SK-N-SH (cell line): Measurements from ENCODE around the gene POLD4. TPM values are rescaled to one million over a fixed set of nuclear protein-coding genes. Genes with fewer than 3 reads are reported as not detected.

ENCODE experiments used
- CTCF ChIA-PET: fragments of 300-600, 350-600 bp; formaldehyde crosslinking; extraction: SDS; loops from one replicate; lab custom pipeline; 2021; lab: Yijun Ruan, JAX
- POLR2A ChIA-PET: fragments of 350-600 bp; sonication (Branson Sonifier 250); formaldehyde crosslinking; extraction: SDS; loops from one replicate; lab custom pipeline; 2020; ENCODE audit warnings: antibody characterized with exemption, inconsistent platforms; lab: Yijun Ruan, JAX
- DNase-seq: peaks from one replicate; pipeline ENCODE4 v3.0.0; 2012
- H2AFZ ChIP-seq: fragments of 200-600 bp; sonication (generic); 2 replicates; pipeline ENCODE4 v1.8.1; 2016; ENCODE audit warnings: antibody characterized with exemption, mild to moderate bottlenecking, low read depth
- H3F3A ChIP-seq: fragments of 200-600 bp; sonication (generic); replicated peaks from 2 replicates; pipeline ENCODE3; 2016; ENCODE audit warnings: antibody characterized with exemption, mild to moderate bottlenecking; ENCODE audit not compliant: insufficient read depth
- H3K27ac ChIP-seq, 2 experiments: fragments of 200-500 bp in 1 of 2; fragments of 200-600 bp in 1 of 2; sonication (Bioruptor generic) in 1 of 2; sonication (generic), shearing (Covaris generic) in 1 of 2; 2 replicates each; pipeline versions ENCODE4 v1.5.1 to v1.6.1; 2014 to 2016; ENCODE audit warnings: low read depth in 2 of 2, inconsistent platforms in 1 of 2, low read length in 1 of 2, mild to moderate bottlenecking in 1 of 2, mixed read lengths in 1 of 2
- H3K27me3 ChIP-seq: fragments of 200-600 bp; sonication (generic), shearing (Covaris generic); 2 replicates; pipeline ENCODE4 v1.6.1; 2016; ENCODE audit warnings: mixed run types; ENCODE audit not compliant: insufficient read depth
- H3K36me3 ChIP-seq, 2 experiments: fragments of 200-500 bp in 1 of 2; fragments of 200-600 bp in 1 of 2; sonication (Bioruptor generic) in 1 of 2; sonication (generic) in 1 of 2; replicated peaks in 1 of 2; 2 replicates each; pipeline versions ENCODE3 to v1.5.1; 2014 to 2016; ENCODE audit warnings: low read length in 1 of 2, mild to moderate bottlenecking in 1 of 2; ENCODE audit not compliant: insufficient read depth in 2 of 2, control insufficient read depth in 1 of 2
- H3K4me1 ChIP-seq, 2 experiments: fragments of 200-500 bp in 1 of 2; fragments of 200-600 bp in 1 of 2; sonication (Bioruptor generic) in 1 of 2; sonication (generic), shearing (Covaris generic) in 1 of 2; 2 replicates each; pipeline versions ENCODE4 v1.5.1 to v1.6.1; 2014 to 2016; ENCODE audit warnings: low read depth in 1 of 2, low read length in 1 of 2, mixed run types in 1 of 2; ENCODE audit not compliant: insufficient read depth in 2 of 2, control insufficient read depth in 1 of 2
- H3K4me2 ChIP-seq: fragments of 200-600 bp; sonication (generic), shearing (Covaris generic); 2 replicates; pipeline ENCODE4 v1.6.1; 2017; ENCODE audit warnings: mixed run types
- H3K4me3 ChIP-seq, 2 experiments: fragments of 200-500 bp in 1 of 2; fragments of 200-600 bp in 1 of 2; sonication (Bioruptor generic) in 1 of 2; sonication (generic), shearing (Covaris generic) in 1 of 2; 2 replicates each; pipeline versions ENCODE4 v1.5.1 to v1.8.1; 2014 to 2016; ENCODE audit warnings: low read depth in 2 of 2, inconsistent platforms in 1 of 2, low read length in 1 of 2, mild to moderate bottlenecking in 1 of 2, mixed read lengths in 1 of 2, moderate library complexity in 1 of 2
- H3K79me2 ChIP-seq: fragments of 200-600 bp; sonication (generic); 2 replicates; pipeline ENCODE4 v1.8.1; 2017; ENCODE audit warnings: mild to moderate bottlenecking; ENCODE audit not compliant: insufficient read depth
- H3K9ac ChIP-seq: fragments of 200-600 bp; sonication (generic); 2 replicates; pipeline ENCODE4 v1.6.1; 2017; ENCODE audit warnings: mixed run types
- H3K9me2 ChIP-seq: fragments of 200-600 bp; sonication (generic); 2 replicates; pipeline ENCODE4 v1.6.1; 2017; ENCODE audit warnings: mixed run types
- H3K9me3 ChIP-seq: fragments of 200-600 bp; sonication (generic); 2 replicates; pipeline ENCODE4 v1.6.1; 2017; ENCODE audit warnings: mixed run types, mild to moderate bottlenecking, moderate library complexity
- H4K20me1 ChIP-seq: fragments of 200-600 bp; sonication (generic); 2 replicates; pipeline ENCODE4 v1.6.1; 2017; ENCODE audit warnings: mild to moderate bottlenecking, mixed run types; ENCODE audit not compliant: insufficient read depth
- CHD2 ChIP-seq: fragments of 150-350 bp; IDR thresholded peaks from 2 replicates; pipeline ENCODE4 v1.6.1; 2018; ENCODE audit warnings: low read length; ENCODE audit not compliant: partially characterized antibody
- EP300 ChIP-seq, 2 experiments: IDR thresholded peaks; 2 replicates each; pipeline versions ENCODE4 v1.4.0 to v1.6.1; 2012; ENCODE audit warnings: borderline replicate concordance in 1 of 2, low read depth in 1 of 2, low read length in 1 of 2
- FOSL2 ChIP-seq: IDR thresholded peaks from 2 replicates; pipeline ENCODE4 v1.4.0; 2012; ENCODE audit warnings: low read depth, mild to moderate bottlenecking, moderate library complexity, borderline replicate concordance
- GATA2 ChIP-seq: sonication (generic); formaldehyde crosslinking; IDR thresholded peaks from 2 replicates; pipeline ENCODE4 v1.5.0; 2020; ENCODE audit warnings: mild to moderate bottlenecking, missing genetic modification reagents
- RAD21 ChIP-seq: IDR thresholded peaks from 2 replicates; pipeline ENCODE4 v1.6.1; 2012; ENCODE audit warnings: mild to moderate bottlenecking, low read length
- RCOR1 ChIP-seq: fragments of 150-350 bp; IDR thresholded peaks from 2 replicates; pipeline ENCODE4 v1.6.1; 2017; ENCODE audit warnings: antibody characterized with exemption, low read length
- SIN3A ChIP-seq: IDR thresholded peaks from 2 replicates; pipeline ENCODE4 v1.6.1; 2012; ENCODE audit warnings: low read depth, mild to moderate bottlenecking, low read length, moderate library complexity, borderline replicate concordance
- SMC3 ChIP-seq: IDR thresholded peaks from 2 replicates; pipeline ENCODE4 v1.6.1; 2012; ENCODE audit warnings: low read depth, low read length, improper control_type of control experiment
- TAF1 ChIP-seq: IDR thresholded peaks from 2 replicates; pipeline ENCODE4 v1.6.1; 2012; ENCODE audit warnings: low read depth, mild to moderate bottlenecking, low read length, moderate library complexity, borderline replicate concordance
- TCF12 ChIP-seq: IDR thresholded peaks from 2 replicates; pipeline ENCODE4 v1.4.0; 2012
- TEAD4 ChIP-seq: IDR thresholded peaks from 2 replicates; pipeline ENCODE4 v1.4.0; 2012; ENCODE audit warnings: mild to moderate bottlenecking, borderline replicate concordance; ENCODE audit not compliant: insufficient read depth
- YY1 ChIP-seq: IDR thresholded peaks from 2 replicates; pipeline ENCODE4 v1.4.0; 2012; ENCODE audit warnings: low read depth, mild to moderate bottlenecking
- WGBS: methylation state at CpG from one replicate; pipeline ENCODE4 v1.1.6; 2017; ENCODE audit warnings: low lambda C conversion rate; 5-methylcytosine and 5-hydroxymethylcytosine counted together
- polyA plus RNA-seq, 3 experiments: library from polyadenylated mRNA; depleted of rRNA; stranded (reverse); fragments of >200 nt; gene quantifications; 2 replicates each; pipeline ENCODE4 v1.2.3, GENCODE V29; 2012
- TF ChIP-seq, protein P1 (sequence below): IDR thresholded peaks from 2 replicates; pipeline ENCODE4 v1.4.0; 2012; ENCODE audit warnings: low read depth, borderline replicate concordance
- TF ChIP-seq, protein P2 (sequence below): IDR thresholded peaks from 2 replicates; pipeline ENCODE4 v1.4.0; 2012; ENCODE audit warnings: low read depth
- TF ChIP-seq, protein P3 (sequence below): IDR thresholded peaks from 2 replicates; pipeline ENCODE4; 2012
- TF ChIP-seq, protein P4 (sequence below): fragments of 200-600 bp; sonication (generic); IDR thresholded peaks from 2 replicates; pipeline ENCODE4 v1.6.1; 2017; ENCODE audit warnings: antibody characterized with exemption, mild to moderate bottlenecking, moderate library complexity

POLD4 gene
- polyA plus RNA-seq, 1 of the 3 experiments (the other 2 are of a cell fraction) = 80.4 TPM

DNA sequence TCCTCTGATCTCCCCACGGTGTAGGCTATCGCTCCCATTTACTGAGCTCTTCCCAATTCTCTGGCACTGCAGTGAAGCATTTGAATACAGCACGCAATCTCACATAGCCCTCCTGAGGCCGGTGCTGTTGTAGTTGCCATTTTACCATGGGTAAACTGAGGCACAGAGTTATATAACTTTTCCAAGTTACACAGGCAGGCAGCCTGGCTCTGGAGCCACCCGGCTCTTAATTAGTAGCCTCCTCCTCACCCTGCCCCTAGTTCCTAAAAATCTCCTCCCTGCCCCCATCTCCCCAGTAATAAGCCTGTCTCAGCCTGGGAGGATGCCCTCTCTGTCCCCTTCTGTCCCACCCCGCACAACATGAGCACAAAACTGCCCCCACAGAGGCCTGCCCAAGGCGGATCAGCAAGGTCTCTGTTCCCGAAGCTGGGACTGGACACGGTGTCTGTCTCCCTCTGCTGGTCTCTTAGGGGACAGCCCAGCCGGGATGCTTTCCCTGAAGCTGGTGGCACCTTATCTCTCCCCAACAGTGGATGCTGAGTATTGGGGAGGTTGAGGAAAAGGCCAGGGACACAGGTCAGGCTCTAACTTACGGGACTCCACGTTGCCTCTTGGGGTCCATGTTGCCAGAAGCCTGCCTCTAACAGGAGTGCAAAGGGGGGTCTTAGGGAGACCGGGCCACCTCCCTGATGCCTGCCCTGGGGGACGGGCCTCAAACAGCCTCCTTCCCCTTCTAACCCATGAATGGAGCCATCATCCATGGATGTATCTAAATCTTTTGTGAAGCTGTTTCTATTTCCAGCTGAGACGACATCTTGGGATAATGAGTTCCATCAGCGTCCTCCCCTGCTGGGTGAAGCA lies 29.2 kb upstream of the POLD4 start:
- H3K36me3 ChIP-seq = no peaks in the 10 kb centered on the region
- H3K4me2 ChIP-seq = no peak overlapping the region
- WGBS = 39% methylated on average over 16 of the region's 16 CpGs

More for the DNA sequence above, 29.2 kb upstream of the POLD4 start:
- H3F3A ChIP-seq = peaks cover 17% of the 10 kb centered on the region
- CTCF ChIA-PET = interaction anchor here (0.6 to 19.7 kb wide), 63 partner anchors 9 to 430 kb away, joined by 3 to 955 read pairs (median 4); partner anchors contain the start of genes CLCF1, GPR152, GRK2 and PITPNM1
- no peaks in the 10 kb centered on the region for H3K27me3 ChIP-seq
- no peak overlapping the region for H3K9ac ChIP-seq
- peak; percentile 86 for DNase-seq
- no peaks in the 10 kb centered on the region for H3K9me3 ChIP-seq
- H3K4me3 ChIP-seq = no peak overlapping the region; a peak in 1 of 4 replicates
- H3K9me2 ChIP-seq = no peaks in the 10 kb centered on the region
- no peak overlapping the region for H2AFZ ChIP-seq
- H3K79me2 ChIP-seq = no peaks in the 10 kb centered on the region
- no peaks in the 10 kb centered on the region for H4K20me1 ChIP-seq
- POLR2A ChIA-PET = interaction anchor here (0.6 to 2.8 kb wide), 4 partner anchors 10 to 31 kb away, joined by 4 to 9 read pairs (median 5); partner anchors contain the start of genes POLD4 and RAD9A
- peaks cover 20 to 29% of the 10 kb centered on the region in 2 experiments; a peak in 3 of 4 replicates for H3K4me1 ChIP-seq
- H3K27ac ChIP-seq = no peak overlapping the region
- TF ChIP-seq TEAD4 = no peak
- TF ChIP-seq, protein P1, sequence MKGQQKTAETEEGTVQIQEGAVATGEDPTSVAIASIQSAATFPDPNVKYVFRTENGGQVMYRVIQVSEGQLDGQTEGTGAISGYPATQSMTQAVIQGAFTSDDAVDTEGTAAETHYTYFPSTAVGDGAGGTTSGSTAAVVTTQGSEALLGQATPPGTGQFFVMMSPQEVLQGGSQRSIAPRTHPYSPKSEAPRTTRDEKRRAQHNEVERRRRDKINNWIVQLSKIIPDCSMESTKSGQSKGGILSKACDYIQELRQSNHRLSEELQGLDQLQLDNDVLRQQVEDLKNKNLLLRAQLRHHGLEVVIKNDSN = no peak
- TF ChIP-seq, protein P2, sequence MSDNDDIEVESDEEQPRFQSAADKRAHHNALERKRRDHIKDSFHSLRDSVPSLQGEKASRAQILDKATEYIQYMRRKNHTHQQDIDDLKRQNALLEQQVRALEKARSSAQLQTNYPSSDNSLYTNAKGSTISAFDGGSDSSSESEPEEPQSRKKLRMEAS = no peak
- TF ChIP-seq SMC3 = peak; percentile 94
- TF ChIP-seq, protein P3, sequence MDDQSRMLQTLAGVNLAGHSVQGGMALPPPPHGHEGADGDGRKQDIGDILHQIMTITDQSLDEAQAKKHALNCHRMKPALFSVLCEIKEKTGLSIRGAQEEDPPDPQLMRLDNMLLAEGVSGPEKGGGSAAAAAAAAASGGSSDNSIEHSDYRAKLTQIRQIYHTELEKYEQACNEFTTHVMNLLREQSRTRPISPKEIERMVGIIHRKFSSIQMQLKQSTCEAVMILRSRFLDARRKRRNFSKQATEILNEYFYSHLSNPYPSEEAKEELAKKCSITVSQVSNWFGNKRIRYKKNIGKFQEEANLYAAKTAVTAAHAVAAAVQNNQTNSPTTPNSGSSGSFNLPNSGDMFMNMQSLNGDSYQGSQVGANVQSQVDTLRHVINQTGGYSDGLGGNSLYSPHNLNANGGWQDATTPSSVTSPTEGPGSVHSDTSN = no peak
- TF ChIP-seq, protein P4, sequence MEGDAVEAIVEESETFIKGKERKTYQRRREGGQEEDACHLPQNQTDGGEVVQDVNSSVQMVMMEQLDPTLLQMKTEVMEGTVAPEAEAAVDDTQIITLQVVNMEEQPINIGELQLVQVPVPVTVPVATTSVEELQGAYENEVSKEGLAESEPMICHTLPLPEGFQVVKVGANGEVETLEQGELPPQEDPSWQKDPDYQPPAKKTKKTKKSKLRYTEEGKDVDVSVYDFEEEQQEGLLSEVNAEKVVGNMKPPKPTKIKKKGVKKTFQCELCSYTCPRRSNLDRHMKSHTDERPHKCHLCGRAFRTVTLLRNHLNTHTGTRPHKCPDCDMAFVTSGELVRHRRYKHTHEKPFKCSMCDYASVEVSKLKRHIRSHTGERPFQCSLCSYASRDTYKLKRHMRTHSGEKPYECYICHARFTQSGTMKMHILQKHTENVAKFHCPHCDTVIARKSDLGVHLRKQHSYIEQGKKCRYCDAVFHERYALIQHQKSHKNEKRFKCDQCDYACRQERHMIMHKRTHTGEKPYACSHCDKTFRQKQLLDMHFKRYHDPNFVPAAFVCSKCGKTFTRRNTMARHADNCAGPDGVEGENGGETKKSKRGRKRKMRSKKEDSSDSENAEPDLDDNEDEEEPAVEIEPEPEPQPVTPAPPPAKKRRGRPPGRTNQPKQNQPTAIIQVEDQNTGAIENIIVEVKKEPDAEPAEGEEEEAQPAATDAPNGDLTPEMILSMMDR = peak; percentile 94
- no peak for TF ChIP-seq EP300 (IDR thresholded peaks at IDR 0.05; ENCODE audit: borderline replicate concordance in 1 of 2, low read depth in 1 of 2, low read length in 1 of 2)
- no peak for TF ChIP-seq RCOR1
- TF ChIP-seq TAF1 = no peak
- no peak for TF ChIP-seq TCF12
- TF ChIP-seq FOSL2 = no peak
- no peak for TF ChIP-seq YY1
- TF ChIP-seq GATA2 (CRISPR knock-in tag) = no peak
- peak; percentile 20 for TF ChIP-seq CHD2
- no peak for TF ChIP-seq SIN3A
- TF ChIP-seq RAD21 = peak; percentile 99
